HS-27A (cell line): ENCODE measurements around the gene SLC28A2.
A peak's percentile ranks its signal among the peaks of the same experiment; 100 is the strongest.
"Not testable (repeated sequence)": the region's sequence is repeated elsewhere in the genome, so short reads cannot be mapped to it uniquely, and the experiment has no call there.

Experiments used
- DNase-seq: peaks from one replicate; pipeline ENCODE4 v3.0.0-alpha.2; 2012; ENCODE audit warnings: low read depth, missing footprints

SLC28A2 gene

GRCh38 chr15:45251888-45252287 lies at the start of gene SLC28A2:
Gene SLC28A2 (plus strand): TSS chr15:45252234. CDS start chr15:45253216, 982 bp downstream.
- DNase-seq = no peak

DNA sequence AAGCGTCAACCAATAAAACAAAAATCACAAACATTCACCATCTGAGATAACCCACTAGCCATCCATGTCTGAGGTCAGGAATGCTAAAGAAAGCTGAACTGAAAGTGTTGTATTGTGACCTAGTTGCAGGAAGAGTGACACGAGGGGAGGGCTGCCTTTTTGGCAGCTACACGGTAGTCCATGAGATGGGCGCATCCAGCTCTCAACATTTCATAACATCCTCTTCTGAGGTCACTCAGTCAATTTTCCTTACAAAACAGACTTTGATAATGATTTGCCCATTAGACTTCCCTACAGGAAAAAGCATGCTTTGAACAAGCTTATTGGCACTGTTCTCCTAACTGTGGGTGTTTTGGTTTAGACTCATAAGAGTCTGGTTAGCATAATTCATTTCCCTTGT lies 48.9 kb upstream of the SLC28A2 start:
- no peak for DNase-seq

DNA sequence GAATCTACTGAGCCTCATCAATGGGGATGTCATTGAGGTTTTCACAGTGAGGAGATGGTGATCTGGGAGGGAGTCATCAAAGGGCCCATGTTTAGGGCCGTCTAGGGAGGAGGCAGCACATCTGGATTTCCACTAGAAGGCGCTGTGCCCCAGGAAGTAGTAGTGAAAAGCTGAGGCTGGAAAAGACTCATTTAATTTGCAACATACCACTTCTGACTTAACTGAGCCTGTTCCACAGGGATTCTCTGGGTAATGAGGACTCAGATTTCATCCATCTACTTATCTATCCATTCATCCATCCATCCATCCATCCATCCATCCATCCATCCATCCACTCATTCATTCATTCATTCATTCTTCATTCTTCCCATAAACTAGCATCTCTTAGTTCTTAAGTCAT lies 46.8 kb upstream of the SLC28A2 start:
- peak; percentile 24 for DNase-seq

DNA sequence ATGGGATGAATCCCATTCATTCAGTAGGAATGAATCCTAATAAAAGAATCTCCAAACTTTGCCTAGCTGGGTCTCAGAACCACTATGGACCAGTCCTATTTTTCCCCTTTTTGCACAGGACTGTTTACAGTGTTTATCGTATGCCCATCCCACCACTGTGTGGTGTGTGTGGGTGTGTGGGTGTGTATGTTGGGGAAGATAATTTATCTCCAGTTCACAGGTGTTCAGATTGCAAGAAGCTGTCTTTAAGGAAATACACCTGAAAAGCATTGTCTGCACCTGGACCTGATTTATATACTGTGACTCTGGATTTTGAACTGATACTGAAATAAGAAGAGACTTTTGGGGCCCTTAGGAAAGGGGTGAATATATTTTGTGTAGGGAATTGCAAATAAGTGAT lies 39.5 kb upstream of the SLC28A2 start:
- no peak for DNase-seq

DNA sequence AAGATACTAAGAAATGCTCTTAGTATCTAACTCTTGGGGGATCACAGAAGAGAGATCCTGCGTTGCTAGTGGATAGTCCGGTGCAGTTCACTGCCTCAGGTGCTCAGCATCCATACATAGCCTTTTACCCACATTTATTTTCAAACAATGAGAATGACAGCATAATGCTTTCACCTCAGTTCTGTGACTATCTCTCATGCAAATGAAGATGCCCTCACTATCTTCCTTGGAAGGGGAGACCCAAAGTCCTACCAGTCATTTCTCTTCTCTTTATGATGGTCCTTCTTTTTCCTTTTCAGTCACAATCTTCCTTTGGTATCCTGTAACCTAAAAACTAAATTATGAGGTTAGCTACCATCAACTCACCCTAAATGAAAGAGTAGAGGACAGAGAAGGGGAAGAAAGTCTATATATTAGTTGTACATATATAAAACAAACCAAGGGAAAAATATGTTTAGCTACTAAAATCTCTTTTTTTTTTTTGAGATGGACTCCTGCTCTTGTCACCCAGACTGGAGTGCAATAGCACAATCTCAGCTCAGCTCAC lies 30.9 kb upstream of the SLC28A2 start:
- DNase-seq = no peak

- DNase-seq = no peak
These were observed 30.1 kb upstream of the SLC28A2 start for GRCh38 chr15:45221967-45222366.

DNA sequence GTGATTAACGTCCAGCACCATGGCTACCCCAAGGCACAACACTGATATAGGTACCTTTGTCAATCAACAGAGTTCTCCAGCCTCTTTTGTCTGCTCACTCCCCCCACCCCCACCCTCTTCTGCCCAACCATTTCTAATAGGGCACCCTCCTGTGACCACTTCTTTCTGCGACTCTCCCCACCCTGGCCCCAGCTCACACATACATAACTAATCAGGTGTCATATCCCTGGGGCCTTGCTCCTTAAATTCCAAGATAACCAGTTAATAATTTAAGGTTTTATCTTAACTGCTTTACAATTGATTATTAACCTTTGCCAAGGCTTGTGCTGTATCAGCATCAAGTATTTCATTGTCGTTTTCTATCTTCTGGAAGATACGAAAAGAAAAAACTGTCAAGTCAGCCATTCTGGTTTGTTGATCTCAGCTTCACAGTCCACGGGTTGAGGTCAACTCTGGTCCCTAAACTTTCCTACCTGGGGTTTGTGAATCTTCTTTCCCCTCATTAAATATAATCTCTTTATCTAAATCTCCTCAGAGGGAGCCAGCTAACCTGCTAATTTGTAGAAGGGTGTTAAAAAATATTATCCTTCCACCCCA lies 27.3 kb upstream of the SLC28A2 start:
- no peak for DNase-seq

DNA sequence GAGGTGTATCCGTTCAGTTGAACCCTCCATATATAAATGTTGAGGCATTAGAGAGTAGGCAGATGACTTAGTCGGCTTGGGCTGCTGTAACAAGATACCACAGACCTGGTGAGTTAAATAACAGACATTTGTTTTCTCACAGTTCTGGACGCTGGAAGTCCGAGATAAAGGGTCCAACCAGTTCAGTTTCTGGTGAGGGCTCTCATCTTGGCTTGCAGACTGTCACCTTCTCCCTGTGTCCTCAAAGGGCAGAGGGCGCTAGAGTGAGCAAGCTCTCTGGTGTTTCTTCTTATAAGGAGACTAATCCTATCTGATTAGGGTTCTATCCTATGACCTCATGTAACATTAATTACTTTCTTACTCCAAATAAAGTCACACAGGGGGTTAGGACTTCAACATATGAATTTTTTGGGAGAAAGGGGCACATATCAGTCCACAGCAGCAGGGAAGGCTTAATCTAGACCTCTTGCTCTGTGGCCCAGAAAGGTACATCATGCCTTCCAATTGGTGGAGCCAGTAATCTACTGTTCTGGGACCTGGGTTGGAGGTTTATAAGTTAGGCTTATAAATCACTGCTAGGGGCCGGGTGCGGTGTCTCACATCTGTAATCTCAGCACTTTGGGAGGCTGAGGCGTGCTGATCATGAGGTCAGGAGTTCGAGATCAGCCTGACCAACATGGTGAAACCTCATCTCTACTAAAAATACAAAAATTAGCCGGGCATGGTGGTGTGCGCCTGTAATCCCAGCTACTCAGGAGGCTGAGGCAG lies 26.3 kb upstream of the SLC28A2 start:
- DNase-seq = no peak

GRCh38 chr15:45228931-45229330 lies 23.1 kb upstream of the SLC28A2 start:
- no peak for DNase-seq

DNA sequence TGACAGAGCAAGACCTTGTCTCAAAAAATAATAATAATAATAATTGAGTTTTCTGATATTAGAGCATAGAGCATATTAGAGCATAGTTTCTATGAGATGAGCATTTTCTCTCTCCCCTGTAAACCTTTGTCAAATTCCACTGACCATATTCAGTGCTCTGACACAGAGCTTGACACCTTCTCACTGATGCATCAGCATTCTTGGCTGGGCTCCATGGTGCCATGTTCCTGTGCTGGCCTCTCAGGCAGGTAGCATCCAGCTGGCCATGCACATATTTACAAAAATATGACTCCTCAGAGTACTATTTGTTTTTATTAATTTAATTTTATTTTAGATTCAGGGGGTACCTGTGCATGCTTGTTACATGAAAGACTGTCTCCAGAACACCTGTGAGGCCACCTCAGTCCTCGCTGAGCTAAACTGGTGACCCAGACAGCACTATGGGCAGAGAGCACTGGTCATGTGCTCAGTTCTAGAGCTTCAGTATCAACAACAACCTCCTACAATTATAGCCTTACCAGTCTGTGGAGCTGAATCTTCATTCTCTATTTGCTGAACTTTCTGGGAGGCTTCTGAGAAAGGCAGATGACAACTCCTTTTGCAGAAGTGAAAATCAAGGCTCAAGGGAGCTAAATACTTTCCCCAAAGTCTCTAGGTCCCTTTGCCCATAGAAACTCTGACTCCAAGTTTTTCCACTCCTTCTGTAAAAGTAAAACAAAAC lies 21.6 kb upstream of the SLC28A2 start:
- no peak for DNase-seq

GRCh38 chr15:45231132-45231531 lies 20.9 kb upstream of the SLC28A2 start:
- DNase-seq = no peak

- DNase-seq = no peak
These were observed 20.0 kb upstream of the SLC28A2 start for GRCh38 chr15:45231864-45232562.

DNA sequence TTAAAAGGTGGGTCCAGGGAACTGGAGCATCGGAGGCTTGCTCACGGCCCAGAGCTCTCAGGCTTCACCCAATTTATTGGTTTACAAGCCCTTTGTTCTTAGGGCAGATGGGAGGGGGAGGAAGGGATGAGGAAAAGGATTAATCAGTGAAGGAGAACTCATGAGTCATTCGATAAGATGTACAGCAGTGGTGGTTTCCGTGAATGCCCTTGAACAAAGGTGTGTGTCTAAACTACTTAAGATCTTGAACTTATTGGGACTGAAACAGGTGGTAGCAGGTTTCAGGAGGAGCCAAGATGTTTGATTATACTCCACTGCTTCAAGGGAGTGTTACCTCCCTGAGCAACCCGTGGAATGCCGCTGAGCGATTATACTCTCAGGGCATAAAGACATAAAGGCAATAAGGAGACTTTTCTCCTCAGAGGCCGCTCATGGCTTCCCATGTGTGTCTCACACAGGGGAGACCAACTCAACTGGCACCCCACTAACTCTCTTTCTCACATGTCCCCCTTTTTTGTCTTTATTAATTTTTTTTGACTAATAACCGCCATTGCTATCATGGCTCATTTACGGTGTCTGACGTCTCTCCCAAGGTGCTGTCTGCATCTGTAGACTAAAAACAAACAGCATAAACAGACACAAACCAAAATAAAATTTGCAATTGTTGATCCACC lies 17.3 kb upstream of the SLC28A2 start:
- DNase-seq = no peak

DNA sequence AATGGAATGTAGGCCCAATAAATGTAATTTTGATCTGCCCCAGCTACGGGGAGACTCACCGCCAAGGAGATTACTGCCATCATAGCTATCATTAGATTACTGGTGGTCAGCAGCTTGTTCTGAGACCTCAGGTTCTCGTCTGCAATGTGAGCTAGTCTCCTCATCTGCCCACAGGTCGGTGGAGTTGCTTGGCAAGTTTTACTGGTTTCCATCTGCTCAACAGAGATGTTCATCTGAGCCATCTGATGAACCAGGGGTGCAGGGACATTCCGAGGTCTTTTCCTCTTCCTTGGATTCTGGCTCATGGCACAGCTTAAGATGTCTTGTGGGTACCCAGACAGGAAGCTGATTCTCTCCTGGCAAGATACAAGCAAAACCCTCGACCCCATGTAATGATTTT lies 15.2 kb upstream of the SLC28A2 start:
- not testable (repeated sequence) for DNase-seq

GRCh38 chr15:45242289-45242688 lies 9.7 kb upstream of the SLC28A2 start:
- DNase-seq = no peak

- no peak for DNase-seq
These were observed 2.8 kb upstream of the SLC28A2 start for GRCh38 chr15:45249125-45249780.

GRCh38 chr15:45253330-45253729 lies 1.3 kb downstream of the SLC28A2 start:
- DNase-seq = no peak

DNA sequence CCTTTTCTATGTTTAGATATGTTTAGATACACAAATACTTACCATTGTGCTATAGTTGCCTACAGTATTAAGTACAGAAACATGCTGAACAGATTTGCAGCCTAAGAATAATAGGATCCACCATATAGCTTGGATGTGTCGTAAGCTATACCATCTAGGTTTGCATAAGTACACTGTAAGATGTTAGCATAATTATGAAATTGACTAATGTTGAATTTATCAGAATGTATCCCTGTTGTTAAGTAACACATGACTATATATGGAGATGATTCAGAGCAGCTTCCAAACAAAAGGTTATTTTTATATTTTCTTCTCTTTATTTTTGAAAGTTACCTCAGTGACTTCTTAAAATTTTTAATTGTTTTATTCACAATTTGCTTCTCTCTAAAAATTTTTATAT lies 2.4 kb downstream of the SLC28A2 start:
- no peak for DNase-seq

- DNase-seq = not testable (repeated sequence)
These were observed 2.8 kb downstream of the SLC28A2 start for GRCh38 chr15:45254824-45255223.

DNA sequence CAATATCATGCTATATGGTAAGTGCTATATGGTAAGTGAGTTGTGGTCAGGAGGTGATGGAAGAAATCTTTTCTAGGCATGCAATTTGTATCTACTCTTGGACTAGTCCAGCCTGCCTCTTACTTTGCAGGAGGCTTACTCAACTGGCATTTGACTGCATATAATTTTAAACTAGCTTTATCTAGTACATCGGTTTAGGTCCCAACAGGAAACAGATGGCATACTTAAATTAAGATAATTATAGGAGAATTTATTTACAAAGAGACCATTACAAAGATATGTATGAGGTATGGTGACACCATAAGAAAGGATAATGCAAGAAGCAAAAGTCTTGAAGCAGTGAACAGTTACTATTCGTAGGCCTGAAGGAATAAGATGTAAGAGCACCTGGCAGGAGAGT lies 7.8 kb downstream of the SLC28A2 start:
- no peak for DNase-seq

DNA sequence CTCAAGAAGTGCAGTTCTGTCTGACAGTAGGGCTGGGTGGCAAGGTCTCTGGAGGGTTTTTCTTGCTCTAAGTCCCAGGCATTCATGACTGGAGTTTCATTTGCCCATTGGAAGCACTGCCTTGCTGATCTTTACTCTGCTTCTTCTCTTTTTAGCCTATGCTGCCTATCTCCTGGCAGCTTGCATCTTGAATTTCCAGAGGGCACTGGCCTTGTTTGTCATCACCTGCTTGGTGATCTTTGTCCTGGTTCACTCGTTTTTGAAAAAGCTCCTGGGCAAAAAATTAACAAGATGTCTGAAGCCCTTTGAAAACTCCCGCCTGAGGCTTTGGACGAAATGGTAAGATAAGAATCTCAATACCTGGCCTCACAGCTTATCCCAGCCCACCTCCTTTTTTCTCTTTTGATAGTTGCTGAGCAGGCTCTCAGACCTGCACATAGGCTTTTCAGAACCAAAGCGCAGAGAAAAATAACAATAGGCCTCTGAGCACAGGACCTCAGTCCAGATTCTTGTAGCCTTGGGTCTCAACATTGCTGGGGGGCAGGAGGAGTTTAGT lies 10.9 kb downstream of the SLC28A2 start:
- no peak for DNase-seq
